HG03025 (cell line): ENCODE data around the gene UBE4A.

Experiments
- ATAC-seq: cut with Tn5 transposase; IDR thresholded peaks from one replicate; pipeline ENCODE4 v1.9.1; 2021; ENCODE audit warnings: mild to moderate bottlenecking, moderate library complexity; ENCODE audit not compliant: unreplicated experiment, low FRiP score

The UBE4A gene

GRCh38 chr11:118341815-118342489, 17.4 kb upstream of the UBE4A start:
- no peak for ATAC-seq

DNA sequence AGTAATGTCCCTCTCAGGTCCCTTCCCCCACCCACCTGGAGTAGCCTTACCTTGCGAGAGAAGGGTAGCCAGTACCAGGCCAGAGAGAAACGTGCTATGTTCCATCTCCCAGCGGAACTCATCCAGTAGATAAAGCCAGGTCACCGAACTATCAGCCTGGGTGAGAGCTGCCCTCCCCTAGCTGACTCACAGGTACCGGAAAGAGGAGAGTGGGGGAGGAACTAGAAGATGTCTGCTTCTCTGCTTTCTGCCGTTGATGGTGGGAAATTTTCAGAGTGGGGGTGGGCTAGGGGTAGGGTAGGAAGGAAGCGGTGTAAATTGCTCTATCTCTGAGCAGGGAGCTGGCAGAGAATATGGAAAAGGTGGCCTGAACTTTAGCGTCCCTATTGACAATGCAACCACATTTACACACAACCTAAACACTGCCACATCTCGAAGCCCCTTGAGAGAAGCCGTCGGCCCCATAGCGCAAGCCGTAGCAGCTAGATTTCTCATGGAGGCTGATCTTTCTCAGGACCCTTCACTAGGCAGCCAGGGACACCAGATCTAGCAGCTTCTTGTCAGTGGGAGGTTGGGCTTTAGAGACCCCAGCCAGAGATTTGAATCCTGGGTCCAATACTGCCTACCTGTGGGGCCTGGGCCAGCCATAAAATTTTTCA, 16.8 kb upstream of the UBE4A start, which contains the start of gene CD3D:
CD3D (minus strand) TSS at position 203 of the 659 bp plus-strand sequence; CDS start at position 105, 98 bp downstream.
- ATAC-seq = no peak

DNA sequence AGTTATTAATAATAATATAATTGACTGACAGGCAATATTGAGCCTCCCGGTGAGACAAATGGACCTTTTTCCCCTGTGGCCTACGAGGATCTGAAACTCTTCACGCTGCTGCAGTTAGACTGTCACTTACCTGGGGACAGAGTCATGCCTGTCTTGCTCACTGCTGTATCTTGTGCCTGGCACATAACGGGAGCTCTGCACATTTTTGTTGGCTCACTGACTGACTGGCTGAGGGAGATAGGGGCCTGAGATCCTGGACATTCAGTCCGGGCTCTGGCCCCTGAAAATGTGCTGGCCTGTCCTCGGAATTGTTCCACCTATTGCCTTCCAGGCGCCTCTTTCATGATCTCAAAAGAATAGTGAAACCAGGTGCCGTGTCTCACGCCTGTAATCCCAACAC, 16.2 kb upstream of the UBE4A start:
- no peak for ATAC-seq

DNA sequence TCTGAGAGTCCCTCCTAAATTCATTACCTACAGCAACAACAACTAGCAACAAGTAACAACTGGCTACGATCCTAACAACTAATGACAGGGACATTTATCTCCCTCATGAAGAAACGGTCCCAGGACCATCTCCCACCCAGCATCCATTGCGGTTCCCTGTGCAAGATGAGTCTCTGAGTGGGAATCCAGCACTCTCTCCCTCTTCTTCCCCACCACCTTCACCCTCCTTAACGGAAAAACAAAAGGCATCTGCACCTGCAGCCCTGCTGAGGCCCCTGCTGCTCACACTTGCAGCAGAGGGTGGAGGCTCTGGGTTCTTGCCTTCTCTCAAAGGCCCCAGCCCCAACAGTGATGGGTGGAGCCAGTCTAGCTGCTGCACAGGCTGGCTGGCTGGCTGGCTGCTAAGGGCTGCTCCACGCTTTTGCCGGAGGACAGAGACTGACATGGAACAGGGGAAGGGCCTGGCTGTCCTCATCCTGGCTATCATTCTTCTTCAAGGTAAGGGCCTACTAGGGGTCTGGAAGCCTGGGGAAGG, 15.4 kb upstream of the UBE4A start, which contains the start of gene CD3G:
CD3G (plus strand) TSS at position 364 of the 535 bp plus-strand sequence; CDS start at position 444, 80 bp downstream.
- ATAC-seq = no peak

- ATAC-seq = no peak
Measured at GRCh38 chr11:118349475-118349874, 9.9 kb upstream of the UBE4A start.

DNA sequence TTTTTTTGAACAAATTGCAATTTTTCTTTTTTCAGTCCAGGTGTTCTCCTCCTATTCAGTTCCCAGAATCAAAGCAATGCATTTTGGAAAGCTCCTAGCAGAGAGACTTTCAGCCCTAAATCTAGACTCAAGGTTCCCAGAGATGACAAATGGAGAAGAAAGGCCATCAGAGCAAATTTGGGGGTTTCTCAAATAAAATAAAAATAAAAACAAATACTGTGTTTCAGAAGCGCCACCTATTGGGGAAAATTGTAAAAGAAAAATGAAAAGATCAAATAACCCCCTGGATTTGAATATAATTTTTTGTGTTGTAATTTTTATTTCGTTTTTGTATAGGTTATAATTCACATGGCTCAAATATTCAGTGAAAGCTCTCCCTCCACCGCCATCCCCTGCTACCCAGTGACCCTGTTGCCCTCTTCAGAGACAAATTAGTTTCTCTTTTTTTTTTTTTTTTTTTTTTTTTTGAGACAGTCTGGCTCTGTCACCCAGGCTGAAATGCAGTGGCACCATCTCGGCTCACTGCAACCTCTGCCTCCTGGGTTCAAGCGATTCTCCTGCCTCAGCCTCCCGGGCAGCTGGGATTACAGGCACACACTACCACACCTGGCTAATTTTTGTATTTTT, 6.2 kb upstream of the UBE4A start:
- no peak for ATAC-seq

GRCh38 chr11:118358071-118358470, 1.3 kb upstream of the UBE4A start:
- no peak for ATAC-seq

- no peak for ATAC-seq
Measured at GRCh38 chr11:118364956-118365615, 5.7 kb downstream of the UBE4A start.

DNA sequence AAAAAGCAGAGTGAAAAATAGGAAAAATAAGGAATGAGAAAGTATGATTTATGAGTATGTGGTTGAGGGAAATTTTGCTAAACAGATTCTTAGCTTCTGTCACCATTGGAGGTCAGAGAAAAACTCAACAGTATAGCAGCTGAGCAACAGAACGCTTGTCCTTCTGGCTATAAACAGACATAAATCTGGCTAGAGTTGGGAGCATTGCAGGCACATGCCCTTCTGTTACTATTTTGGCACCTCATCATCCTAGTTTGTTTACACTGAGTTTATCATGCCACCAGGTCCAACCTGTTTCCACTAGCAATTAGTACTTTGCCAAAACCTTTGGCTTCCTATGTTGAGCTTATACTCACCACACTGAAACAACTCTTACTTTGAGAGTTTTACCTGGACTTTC, 6.9 kb downstream of the UBE4A start:
- no peak for ATAC-seq

DNA sequence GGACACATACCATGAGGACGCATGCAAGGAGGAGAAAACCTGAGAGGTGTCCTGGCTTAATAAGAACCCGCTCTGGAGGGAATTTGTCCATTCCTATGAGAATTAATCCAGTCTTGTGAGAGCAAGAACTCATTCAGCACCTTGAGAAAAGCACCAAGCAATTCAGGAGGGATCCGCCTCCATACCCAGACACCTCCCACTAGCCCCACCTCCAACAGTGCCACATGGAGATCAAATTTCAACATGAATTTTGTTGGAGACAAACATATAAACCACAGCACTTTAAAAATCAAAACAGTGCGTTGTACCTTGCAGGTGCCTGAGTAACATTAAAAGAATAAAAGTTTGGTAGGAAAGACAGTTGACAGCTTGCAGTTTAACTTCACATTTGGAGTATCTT, 11.4 kb downstream of the UBE4A start:
- no peak for ATAC-seq

- no peak for ATAC-seq
Measured at GRCh38 chr11:118373263-118373662, 13.9 kb downstream of the UBE4A start.

- ATAC-seq = no peak
Measured at GRCh38 chr11:118373871-118374270, 14.5 kb downstream of the UBE4A start.

GRCh38 chr11:118374729-118375128, 15.3 kb downstream of the UBE4A start:
- no peak for ATAC-seq

DNA sequence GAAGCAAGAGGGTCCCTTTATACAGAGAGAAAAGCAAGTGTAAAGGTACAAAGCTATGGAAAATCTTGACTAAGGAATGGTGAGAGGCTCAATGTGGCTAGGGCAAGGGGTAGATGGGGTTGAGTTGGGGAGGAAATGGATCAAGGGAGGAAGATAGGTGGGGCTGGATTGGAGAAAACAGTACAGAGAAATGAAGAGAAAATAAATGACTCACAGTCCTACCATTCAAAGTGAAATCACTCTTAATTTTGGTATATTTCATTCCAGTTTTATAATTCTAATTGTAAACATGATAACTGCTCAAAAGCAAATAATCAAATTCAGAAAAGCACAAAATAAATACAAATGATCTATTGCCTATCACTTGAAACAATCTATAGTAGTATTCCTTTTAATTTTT, 16.6 kb downstream of the UBE4A start:
- no peak for ATAC-seq

DNA sequence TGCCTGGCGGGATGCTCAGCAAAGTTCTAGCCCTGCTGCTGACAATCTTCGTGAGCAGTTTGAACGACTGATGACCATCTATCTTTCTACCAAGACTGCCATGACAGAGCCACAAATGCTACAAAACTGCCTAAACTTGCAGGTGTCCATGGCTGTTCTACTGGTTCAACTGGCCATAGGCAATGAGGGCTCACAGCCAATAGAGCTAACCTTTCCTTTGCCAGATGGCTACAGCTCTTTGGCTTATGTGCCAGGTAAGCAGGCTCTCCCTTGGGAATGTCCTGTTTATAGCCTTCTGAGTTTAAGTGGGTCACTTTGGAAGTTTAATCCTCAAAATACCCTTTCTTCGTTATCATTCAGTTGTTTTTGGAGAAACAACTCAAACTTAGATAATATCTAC, 20.1 kb downstream of the UBE4A start:
- ATAC-seq = no peak

DNA sequence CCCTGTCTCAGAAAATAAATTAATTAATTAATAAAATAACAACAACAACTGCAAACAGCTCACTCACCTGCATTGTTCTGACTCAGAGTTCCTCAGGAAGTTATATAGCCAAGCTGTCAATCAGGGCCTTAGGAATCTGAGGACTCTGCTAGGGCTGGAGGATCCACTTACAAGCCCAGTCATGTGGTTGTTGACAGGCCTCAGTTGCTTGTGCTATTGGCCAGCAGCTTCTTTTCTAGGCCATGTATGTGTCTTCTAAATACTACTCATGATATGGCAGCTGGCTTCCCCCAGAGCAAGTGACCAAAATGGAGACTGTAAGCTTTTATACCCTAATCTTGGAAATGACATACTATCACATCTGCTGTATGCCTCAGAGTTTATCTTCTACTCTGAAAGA, 21.2 kb downstream of the UBE4A start:
- ATAC-seq = no peak

DNA sequence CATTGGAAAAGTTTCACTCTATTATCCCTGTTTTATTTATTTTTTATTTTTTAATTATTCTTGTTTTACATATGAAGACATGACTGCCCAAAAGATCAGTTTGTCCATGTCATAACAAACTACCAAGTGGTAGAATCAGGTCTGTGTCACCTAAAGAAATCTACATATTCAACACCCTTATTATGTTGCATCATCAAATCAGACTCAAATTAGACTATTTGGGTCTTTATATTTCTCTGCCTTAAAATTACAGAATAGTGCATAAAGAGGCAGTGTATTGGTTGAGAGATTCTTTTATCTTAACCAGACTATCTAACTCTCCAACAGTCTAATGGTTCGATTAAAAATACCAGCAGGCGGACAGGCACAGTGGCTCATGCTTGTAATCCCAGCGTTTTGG, 23.6 kb downstream of the UBE4A start:
- no peak for ATAC-seq

GRCh38 chr11:118383657-118384056, 24.3 kb downstream of the UBE4A start:
- ATAC-seq = no peak

- ATAC-seq = no peak
Measured at GRCh38 chr11:118396097-118396501, 36.7 kb downstream of the UBE4A start.

DNA sequence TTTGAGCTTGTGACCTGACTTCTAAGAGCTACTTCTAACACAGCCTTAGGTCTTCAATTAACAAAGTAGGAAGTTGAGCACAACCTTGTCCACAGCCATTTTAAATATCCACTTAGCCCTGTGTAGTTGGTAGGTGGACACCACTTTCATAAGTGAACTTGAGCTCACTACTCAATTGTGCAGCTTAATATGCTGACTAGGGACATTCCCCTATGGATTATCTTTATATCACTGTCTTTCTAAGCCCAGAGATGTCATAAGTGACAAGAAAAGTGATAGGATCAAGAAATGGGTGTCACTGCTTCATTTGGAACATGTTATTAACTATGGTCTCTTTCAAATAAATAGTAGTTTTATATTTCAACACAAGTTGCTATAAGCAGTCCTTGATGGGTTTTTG, 38.0 kb downstream of the UBE4A start:
- no peak for ATAC-seq
